PC-9 (cell line): ENCODE data around the gene TMEM238. TPM values are rescaled to one million over a fixed set of nuclear protein-coding genes. Genes with fewer than 3 reads are reported as not detected.

Experiments used
- BruUV-seq: library from RNA; stranded (reverse); fragments of 400-500 nt; replicated peaks from 2 replicates; lab custom pipeline; 2021; lab: Mats Ljungman, UMichigan
- CTCF ChIA-PET: fragments of 300-600 bp; sonication (Branson Sonifier 250); formaldehyde crosslinking; loops from one replicate; lab custom pipeline; 2022; ENCODE audit warnings: antibody characterized with exemption; lab: Charles Lee
- POLR2A ChIA-PET: fragments of 300-600 bp; sonication (Branson Sonifier 250); formaldehyde crosslinking; loops from one replicate; lab custom pipeline; 2022; ENCODE audit warnings: antibody characterized with exemption; ENCODE audit not compliant: unreplicated experiment; lab: Charles Lee
- DNase-seq, 2 experiments: peaks; one replicate each; pipeline versions ENCODE4 v3.0.0 to v3.0.0-alpha.2; 2015 to 2022; ENCODE audit warnings: mixed read lengths in 1 of 2
- H2AFZ ChIP-seq: fragments of 200-600 bp; sonication (generic); 2 replicates; pipeline ENCODE4 v1.8.1; 2017; ENCODE audit warnings: antibody characterized with exemption
- H3F3A ChIP-seq: fragments of 200-600 bp; sonication (generic); 2 replicates; pipeline ENCODE4 v1.8.1; 2017; ENCODE audit warnings: antibody characterized with exemption, mild to moderate bottlenecking, low read depth; ENCODE audit not compliant: insufficient read depth
- H3K27ac ChIP-seq: fragments of 200-600 bp; sonication (generic); 2 replicates; pipeline ENCODE4 v1.6.1; 2016; ENCODE audit warnings: mixed run types
- H3K27me3 ChIP-seq: fragments of 200-600 bp; sonication (generic); 2 replicates; pipeline ENCODE4 v1.6.1; 2016; ENCODE audit warnings: low read depth, mixed run types; ENCODE audit not compliant: insufficient read depth
- H3K36me3 ChIP-seq: fragments of 200-600 bp; sonication (generic); 2 replicates; pipeline ENCODE4 v1.6.1; 2016; ENCODE audit warnings: low read depth, mixed run types
- H3K4me1 ChIP-seq: fragments of 200-600 bp; sonication (generic); replicated peaks from 2 replicates; pipeline ENCODE4 v1.6.1; 2016; ENCODE audit warnings: mixed run types; ENCODE audit not compliant: insufficient read depth
- H3K4me2 ChIP-seq: fragments of 200-600 bp; sonication (generic); 2 replicates; pipeline ENCODE4 v1.6.1; 2017; ENCODE audit warnings: mixed run types
- H3K4me3 ChIP-seq: fragments of 200-600 bp; sonication (generic); 2 replicates; pipeline ENCODE4 v1.6.1; 2016; ENCODE audit warnings: mixed run types
- H3K79me2 ChIP-seq: fragments of 200-600 bp; sonication (generic); 2 replicates; pipeline ENCODE4 v1.6.1; 2017; ENCODE audit warnings: low read depth, mixed run types
- H3K9me2 ChIP-seq: fragments of 200-600 bp; sonication (generic); 2 replicates; pipeline ENCODE4 v1.8.1; 2017; ENCODE audit warnings: mild to moderate bottlenecking; ENCODE audit not compliant: insufficient read depth
- H3K9me3 ChIP-seq: fragments of 200-600 bp; sonication (generic); 2 replicates; pipeline ENCODE4 v1.8.1; 2016; ENCODE audit warnings: low read depth; ENCODE audit not compliant: insufficient read depth
- H4K20me1 ChIP-seq: fragments of 200-600 bp; sonication (generic); 2 replicates; pipeline ENCODE4 v1.8.1; 2017; ENCODE audit not compliant: insufficient read depth
- EZH2 ChIP-seq: fragments of 200-600 bp; sonication (generic); IDR thresholded peaks from 2 replicates; pipeline ENCODE4 v1.8.0; 2017; ENCODE audit warnings: antibody characterized with exemption, low read depth
- intact Hi-C: fragments of 100-400 bp; cut with micrococcal nuclease; formaldehyde crosslinking; loops from one replicate; pipeline ENCODE4 v1.10.0; 2022; ENCODE audit not compliant: unreplicated experiment
- total RNA-seq: library from RNA; stranded (reverse); gene quantifications from 2 replicates; pipeline ENCODE4 v1.2.3, GENCODE V29; 2021
- TF ChIP-seq, protein P1 (sequence below): fragments of 200-600 bp; sonication (generic); conservative IDR thresholded peaks from 2 replicates; pipeline ENCODE4 v1.6.1; 2017; ENCODE audit warnings: mixed run types, antibody characterized with exemption, mild to moderate bottlenecking, moderate library complexity

The TMEM238 gene
- total RNA-seq, 1 experiment from 2014 or later, result 40.4 TPM

DNA sequence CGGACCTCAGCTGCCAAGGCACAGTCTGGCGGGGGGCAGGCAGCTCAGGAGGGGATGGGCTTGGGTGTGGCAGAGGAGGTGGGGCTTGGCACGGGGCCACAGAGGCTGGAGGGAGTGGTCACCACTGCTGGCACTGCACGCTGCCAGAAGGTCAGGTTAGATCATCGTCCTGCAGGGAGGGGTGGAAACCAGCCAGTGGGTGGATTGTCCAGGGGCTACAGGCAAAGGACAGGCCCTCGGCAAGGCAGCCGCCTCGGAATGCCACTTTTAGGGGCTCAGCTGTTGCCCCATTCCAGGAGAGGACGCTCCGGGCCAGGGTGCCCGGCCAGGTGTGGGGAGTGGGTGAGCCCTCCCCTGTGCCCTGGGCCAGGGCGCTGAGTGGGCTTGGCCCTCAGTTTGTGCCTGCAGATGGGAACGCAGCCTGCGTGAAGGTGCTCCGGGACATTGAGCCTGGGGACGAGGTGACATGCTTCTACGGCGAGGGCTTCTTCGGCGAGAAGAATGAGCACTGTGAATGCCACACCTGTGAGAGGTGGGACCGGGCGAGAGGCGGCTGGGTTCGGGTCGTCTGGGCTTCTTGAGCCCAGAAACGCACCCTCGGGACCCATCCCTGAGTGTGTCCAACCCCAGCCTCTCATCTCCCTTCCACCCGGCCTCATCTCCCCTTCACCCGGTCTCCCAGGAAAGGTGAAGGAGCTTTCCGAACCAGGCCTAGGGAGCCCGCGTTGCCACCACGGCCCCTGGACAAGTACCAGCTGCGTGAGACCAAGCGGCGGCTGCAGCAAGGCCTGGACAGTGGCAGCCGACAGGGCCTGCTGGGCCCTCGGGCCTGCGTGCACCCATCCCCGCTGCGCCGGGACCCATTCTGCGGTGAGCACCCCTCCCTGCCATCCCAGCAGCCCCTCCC, 38.0 kb downstream of the TMEM238 start:
- H4K20me1 ChIP-seq, result peaks cover 19% of the 10 kb centered on the region
- intact Hi-C loops, result no loop called here
- H3K4me3 ChIP-seq, result no peak overlapping the region
- ChIA-PET CTCF (interaction anchor here (0.6 kb wide), 2 partner anchors 8 to 53 kb away, joined by 4 read pairs; partner anchors contain the start of gene COX6B2), POLR2A (interaction anchor here (0.6 kb wide), 4 partner anchors 12 to 158 kb away, joined by 3 to 7 read pairs (median 4); no protein-coding TSS in a partner anchor)
- no peak overlapping the region for H3K4me2 ChIP-seq
- no TSS peak for BruUV-seq
- H3K27me3 ChIP-seq, result no peaks in the 10 kb centered on the region
- TF ChIP-seq EZH2, result no peak
- TF ChIP-seq, protein P1, sequence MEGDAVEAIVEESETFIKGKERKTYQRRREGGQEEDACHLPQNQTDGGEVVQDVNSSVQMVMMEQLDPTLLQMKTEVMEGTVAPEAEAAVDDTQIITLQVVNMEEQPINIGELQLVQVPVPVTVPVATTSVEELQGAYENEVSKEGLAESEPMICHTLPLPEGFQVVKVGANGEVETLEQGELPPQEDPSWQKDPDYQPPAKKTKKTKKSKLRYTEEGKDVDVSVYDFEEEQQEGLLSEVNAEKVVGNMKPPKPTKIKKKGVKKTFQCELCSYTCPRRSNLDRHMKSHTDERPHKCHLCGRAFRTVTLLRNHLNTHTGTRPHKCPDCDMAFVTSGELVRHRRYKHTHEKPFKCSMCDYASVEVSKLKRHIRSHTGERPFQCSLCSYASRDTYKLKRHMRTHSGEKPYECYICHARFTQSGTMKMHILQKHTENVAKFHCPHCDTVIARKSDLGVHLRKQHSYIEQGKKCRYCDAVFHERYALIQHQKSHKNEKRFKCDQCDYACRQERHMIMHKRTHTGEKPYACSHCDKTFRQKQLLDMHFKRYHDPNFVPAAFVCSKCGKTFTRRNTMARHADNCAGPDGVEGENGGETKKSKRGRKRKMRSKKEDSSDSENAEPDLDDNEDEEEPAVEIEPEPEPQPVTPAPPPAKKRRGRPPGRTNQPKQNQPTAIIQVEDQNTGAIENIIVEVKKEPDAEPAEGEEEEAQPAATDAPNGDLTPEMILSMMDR, result no peak
- no peaks in the 10 kb centered on the region for H3K9me3 ChIP-seq
- peaks cover 11% of the 10 kb centered on the region for H3K79me2 ChIP-seq
- no peak overlapping the region for H2AFZ ChIP-seq
- H3F3A ChIP-seq, result peaks cover 6% of the 10 kb centered on the region; the same call in 1 of the 2 replicates
- H3K27ac ChIP-seq, result no peak overlapping the region
- DNase-seq, result peak in 1 of 2 experiments; percentile 85
- no peaks in the 10 kb centered on the region for H3K9me2 ChIP-seq
- H3K36me3 ChIP-seq, result 0 out of 2 replicates have a peak, but pooled peaks cover 5% of the 10 kb centered on the region
- peaks cover 31% of the 10 kb centered on the region for H3K4me1 ChIP-seq

DNA sequence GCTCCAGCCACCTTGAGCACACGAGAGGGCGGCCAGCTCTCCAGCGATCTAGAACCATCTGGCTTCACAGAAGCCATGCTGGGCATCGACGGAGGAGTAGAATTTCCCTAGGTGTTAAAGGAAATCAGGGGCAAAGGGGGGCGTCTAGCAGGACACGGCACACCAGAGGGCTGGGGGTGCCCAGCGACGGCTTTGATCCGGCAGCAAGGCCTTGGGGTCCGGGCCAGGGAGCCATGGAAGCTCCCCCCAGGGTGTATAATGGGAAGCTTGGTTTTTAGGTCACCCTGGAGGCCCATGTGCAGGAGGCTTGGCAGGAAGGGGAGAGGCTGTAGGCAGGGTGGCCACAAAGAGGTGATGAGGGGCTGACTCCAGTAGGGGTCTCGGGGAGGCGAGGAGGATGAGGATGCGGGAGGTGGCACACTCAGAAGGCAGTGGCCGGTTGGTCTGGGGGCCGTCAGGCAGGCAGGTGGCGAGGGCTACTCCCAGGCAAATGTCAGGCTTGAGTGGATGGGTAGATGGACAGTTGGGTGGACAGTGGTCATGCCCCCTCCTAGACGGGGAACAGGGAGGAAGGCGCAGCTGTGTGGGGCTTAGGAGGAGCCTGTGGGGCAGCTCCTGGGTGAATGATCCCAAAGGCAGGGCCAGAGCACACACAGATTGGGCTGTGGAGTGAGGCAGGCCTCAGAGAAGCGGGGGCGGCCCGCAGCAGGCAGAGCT, 38.8 kb downstream of the TMEM238 start:
- BruUV-seq, result no TSS peak
- Histone ChIP-seq H3K36me3 (0 out of 2 replicates have a peak, but pooled peaks cover 5% of the 10 kb centered on the region), H3F3A (peaks cover 4% of the 10 kb centered on the region; the same call in 1 of the 2 replicates), H3K9me3 (no peaks in the 10 kb centered on the region), H3K4me3 (no peak overlapping the region), H3K9me2 (no peaks in the 10 kb centered on the region), H3K4me2 (no peak overlapping the region), H3K79me2 (peaks cover 18% of the 10 kb centered on the region), H3K27me3 (no peaks in the 10 kb centered on the region), H2AFZ (no peak overlapping the region), H3K27ac (no peak overlapping the region), H4K20me1 (peaks cover 19% of the 10 kb centered on the region), H3K4me1 (peaks cover 23% of the 10 kb centered on the region)
- DNase-seq, result peak in 1 of 2 experiments; percentile 33
- ChIA-PET CTCF (interaction anchor here (0.6 kb wide), 1 partner anchor 9 kb away, joined by 4 read pairs; the partner anchor contains the start of gene COX6B2), POLR2A (interaction anchor here (0.6 kb wide), 5 partner anchors 12 to 1209 kb away, joined by 3 to 7 read pairs (median 5); no protein-coding TSS in a partner anchor)
- TF ChIP-seq, protein P1, result no peak
- no peak for TF ChIP-seq EZH2
- intact Hi-C loops, result no loop called here

DNA sequence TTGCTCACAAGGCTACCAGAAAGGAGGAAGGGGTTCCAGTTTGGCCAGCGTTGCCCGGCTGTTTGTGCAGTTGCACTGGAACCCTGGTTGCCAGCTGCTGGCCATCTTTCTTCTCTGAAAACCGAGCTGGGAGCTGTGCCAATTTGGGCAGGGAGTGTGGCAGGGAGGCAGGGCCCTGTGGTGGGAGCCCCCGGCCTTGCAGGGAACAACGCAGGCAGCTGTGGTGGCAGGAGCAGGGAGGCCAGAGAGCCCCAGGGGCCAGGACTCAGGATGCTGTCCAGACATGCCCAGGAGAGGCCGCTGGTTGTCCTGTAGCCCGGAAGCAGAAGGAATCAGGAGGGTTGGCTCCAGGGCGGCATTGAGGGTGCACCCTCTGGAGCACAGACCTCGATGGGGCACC, 39.6 kb downstream of the TMEM238 start:
- Histone ChIP-seq H3K4me1 (peaks cover 16% of the 10 kb centered on the region), H3K9me3 (no peaks in the 10 kb centered on the region), H4K20me1 (peaks cover 19% of the 10 kb centered on the region), H3K36me3 (0 out of 2 replicates have a peak, but pooled peaks cover 5% of the 10 kb centered on the region), H2AFZ (no peak overlapping the region), H3F3A (peaks cover 4% of the 10 kb centered on the region; the same call in 1 of the 2 replicates), H3K79me2 (peaks cover 22% of the 10 kb centered on the region), H3K27ac (no peak overlapping the region), H3K4me3 (no peak overlapping the region), H3K27me3 (no peaks in the 10 kb centered on the region), H3K9me2 (no peaks in the 10 kb centered on the region), H3K4me2 (no peak overlapping the region)
- ChIA-PET CTCF (no interaction called here), POLR2A (interaction anchor here (0.5 to 0.6 kb wide), 2 partner anchors 43 to 280 kb away, joined by 3 to 4 read pairs; partner anchors contain the start of gene ZNF784)
- TF ChIP-seq, protein P1, result no peak
- TF ChIP-seq EZH2, result no peak
- DNase-seq, result peak in 1 of 2 experiments; percentile 12
- no TSS peak for BruUV-seq
- intact Hi-C loops, result no loop called here
